ENCODE data around the gene RPS2. TPM values are rescaled to one million over a fixed set of nuclear protein-coding genes. Genes with fewer than 3 reads are reported as not detected.
A peak's percentile ranks its signal among the peaks of the same experiment; 100 is the strongest.

RPS2 gene
- total RNA-seq, 2 donors from 2014 or later = 2,046 to 2,467 TPM

GRCh38 chr16:1998360-1998835 lies 33.8 kb upstream of the RPS2 start:
- H3K4me3 ChIP-seq = no peak overlapping the region
- WGBS = 88% methylated on average over 26 of the region's 27 CpGs
- intact Hi-C loops (cut with DNase I) = no loop called here
- H3K27me3 ChIP-seq (replicated peaks; ENCODE audit: insufficient read depth) = no peaks in the 10 kb centered on the region
- H3K4me1 ChIP-seq (replicated peaks) = no peaks in the 10 kb centered on the region
- DNase-seq (ENCODE audit: low spot score) = no peak
- TF ChIP-seq, protein P1, sequence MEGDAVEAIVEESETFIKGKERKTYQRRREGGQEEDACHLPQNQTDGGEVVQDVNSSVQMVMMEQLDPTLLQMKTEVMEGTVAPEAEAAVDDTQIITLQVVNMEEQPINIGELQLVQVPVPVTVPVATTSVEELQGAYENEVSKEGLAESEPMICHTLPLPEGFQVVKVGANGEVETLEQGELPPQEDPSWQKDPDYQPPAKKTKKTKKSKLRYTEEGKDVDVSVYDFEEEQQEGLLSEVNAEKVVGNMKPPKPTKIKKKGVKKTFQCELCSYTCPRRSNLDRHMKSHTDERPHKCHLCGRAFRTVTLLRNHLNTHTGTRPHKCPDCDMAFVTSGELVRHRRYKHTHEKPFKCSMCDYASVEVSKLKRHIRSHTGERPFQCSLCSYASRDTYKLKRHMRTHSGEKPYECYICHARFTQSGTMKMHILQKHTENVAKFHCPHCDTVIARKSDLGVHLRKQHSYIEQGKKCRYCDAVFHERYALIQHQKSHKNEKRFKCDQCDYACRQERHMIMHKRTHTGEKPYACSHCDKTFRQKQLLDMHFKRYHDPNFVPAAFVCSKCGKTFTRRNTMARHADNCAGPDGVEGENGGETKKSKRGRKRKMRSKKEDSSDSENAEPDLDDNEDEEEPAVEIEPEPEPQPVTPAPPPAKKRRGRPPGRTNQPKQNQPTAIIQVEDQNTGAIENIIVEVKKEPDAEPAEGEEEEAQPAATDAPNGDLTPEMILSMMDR (IDR thresholded peaks at IDR 0.05) = no peak
- TF ChIP-seq POLR2AphosphoS5 (IDR thresholded peaks at IDR 0.05) (no peak), POLR2A (IDR thresholded peaks at IDR 0.05) (no peak)
- peaks cover 12 to 32% of the 10 kb centered on the region in 2 donors for H3K36me3 ChIP-seq
- no peaks in the 10 kb centered on the region for H3K9me3 ChIP-seq
- H3K27ac ChIP-seq = peak overlapping the region in 1 of 2 donors; percentile 14

- H3K27me3 ChIP-seq (replicated peaks; ENCODE audit: insufficient read depth) = no peaks in the 10 kb centered on the region
- no peak overlapping the region for H3K4me3 ChIP-seq
- no peaks in the 10 kb centered on the region for H3K4me1 ChIP-seq (replicated peaks)
- H3K9me3 ChIP-seq = no peaks in the 10 kb centered on the region
- intact Hi-C loops (cut with DNase I) = no loop called here
- no peak for DNase-seq (ENCODE audit: low spot score)
- TF ChIP-seq POLR2A (IDR thresholded peaks at IDR 0.05) = no peak
- TF ChIP-seq, protein P1 (IDR thresholded peaks at IDR 0.05) = no peak
- TF ChIP-seq POLR2AphosphoS5 (IDR thresholded peaks at IDR 0.05) = no peak
- H3K36me3 ChIP-seq = peaks cover 12 to 32% of the 10 kb centered on the region in 2 donors
- WGBS = 69% methylated on average over 20 of the region's 26 CpGs
- H3K27ac ChIP-seq = peak overlapping the region in 1 of 2 donors; percentile 14
Observed at GRCh38 chr16:1997494-1998359, 33.1 kb upstream of the RPS2 start.

DNA sequence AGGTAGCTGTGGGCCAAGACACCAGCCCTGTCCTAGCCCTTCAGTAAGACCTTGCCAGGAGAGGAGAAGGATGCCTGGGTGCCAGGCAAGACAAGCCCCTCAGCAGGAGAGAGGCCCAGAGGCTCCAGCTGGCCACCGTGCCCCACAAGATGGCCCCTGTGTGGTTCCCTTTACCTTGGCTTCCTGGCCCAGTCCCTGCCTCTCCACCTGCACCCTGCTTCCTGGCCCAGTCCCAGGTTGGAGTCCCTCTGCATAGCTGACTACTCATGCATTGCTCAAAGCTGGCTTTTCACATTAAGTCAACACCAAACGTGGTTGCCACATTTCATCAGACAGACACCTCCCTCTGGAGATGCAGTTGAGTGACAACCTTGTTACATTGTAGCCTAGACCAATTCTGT lies 29.1 kb upstream of the RPS2 start:
- no peak for DNase-seq (ENCODE audit: low spot score)
- H3K4me3 ChIP-seq = no peak overlapping the region
- intact Hi-C loops (cut with DNase I) = no loop called here
- peaks cover 0 to 10% of the 10 kb centered on the region in 2 donors for H3K36me3 ChIP-seq
- H3K27me3 ChIP-seq (replicated peaks; ENCODE audit: insufficient read depth) = no peaks in the 10 kb centered on the region
- peaks cover 6% of the 10 kb centered on the region for H3K4me1 ChIP-seq (replicated peaks)
- TF ChIP-seq, protein P1 (IDR thresholded peaks at IDR 0.05) = no peak
- TF ChIP-seq POLR2AphosphoS5 (IDR thresholded peaks at IDR 0.05) (no peak), POLR2A (IDR thresholded peaks at IDR 0.05) (no peak)
- H3K9me3 ChIP-seq = no peaks in the 10 kb centered on the region
- 69% methylated on average over 2 of the region's 2 CpGs for WGBS
- no peak overlapping the region for H3K27ac ChIP-seq

DNA sequence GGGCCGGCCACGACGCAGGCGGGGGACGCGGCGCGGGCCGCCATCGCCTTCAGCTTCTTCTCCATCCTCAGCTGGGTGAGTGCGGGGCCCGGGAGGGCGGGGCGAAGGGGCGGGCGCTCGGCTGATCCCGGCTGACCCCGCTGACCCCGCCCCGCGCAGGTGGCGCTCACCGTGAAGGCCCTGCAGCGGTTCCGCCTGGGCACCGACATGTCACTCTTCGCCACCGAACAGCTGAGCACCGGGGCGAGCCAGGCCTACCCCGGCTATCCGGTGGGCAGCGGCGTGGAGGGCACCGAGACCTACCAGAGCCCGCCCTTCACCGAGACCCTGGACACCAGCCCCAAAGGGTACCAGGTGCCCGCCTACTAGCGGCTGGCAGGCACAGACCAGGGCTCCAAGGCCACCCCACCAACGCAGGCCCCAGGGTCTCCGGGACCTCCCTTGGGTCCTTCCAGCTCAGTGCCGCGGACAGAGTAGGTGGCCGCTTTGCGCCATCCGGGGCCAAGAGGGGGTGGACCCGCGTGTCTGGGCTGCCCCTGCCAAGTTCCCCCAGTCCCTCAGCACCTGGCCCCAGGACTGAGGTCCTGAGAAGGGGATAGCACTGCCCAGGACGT lies 28.2 kb upstream of the RPS2 start:
- Histone ChIP-seq H3K9me3 (no peaks in the 10 kb centered on the region), H3K27me3 (replicated peaks; ENCODE audit: insufficient read depth) (no peaks in the 10 kb centered on the region), H3K36me3 (peaks cover 0 to 2% of the 10 kb centered on the region in 2 donors), H3K27ac (no peak overlapping the region), H3K4me3 (no peak overlapping the region), H3K4me1 (replicated peaks) (peaks cover 6% of the 10 kb centered on the region)
- intact Hi-C loops (cut with DNase I) = no loop called here
- TF ChIP-seq POLR2A (IDR thresholded peaks at IDR 0.05) (no peak), POLR2AphosphoS5 (IDR thresholded peaks at IDR 0.05) (no peak)
- TF ChIP-seq, protein P1 (IDR thresholded peaks at IDR 0.05) = no peak
- DNase-seq (ENCODE audit: low spot score) = no peak
- WGBS = 64% methylated on average over 31 of the region's 50 CpGs
